NCI-H2171 treated with DMSO at 0.1 percent for 48 hours (cell line): ENCODE data around the gene IL17A.

Experiments
- DNase-seq: peaks from one replicate; lab custom pipeline; 2025; lab: John Stamatoyannopoulos, UW

The IL17A gene

GRCh38 chr6:52186075-52186474 is at the start of gene IL17A:
Gene IL17A, plus strand, starts transcription at chr6:52186375. Its CDS starts 57 bp downstream, at chr6:52186432.
- no peak for DNase-seq

- no peak for DNase-seq
Observed at GRCh38 chr6:52136934-52137467, 49.2 kb upstream of the IL17A start.

DNA sequence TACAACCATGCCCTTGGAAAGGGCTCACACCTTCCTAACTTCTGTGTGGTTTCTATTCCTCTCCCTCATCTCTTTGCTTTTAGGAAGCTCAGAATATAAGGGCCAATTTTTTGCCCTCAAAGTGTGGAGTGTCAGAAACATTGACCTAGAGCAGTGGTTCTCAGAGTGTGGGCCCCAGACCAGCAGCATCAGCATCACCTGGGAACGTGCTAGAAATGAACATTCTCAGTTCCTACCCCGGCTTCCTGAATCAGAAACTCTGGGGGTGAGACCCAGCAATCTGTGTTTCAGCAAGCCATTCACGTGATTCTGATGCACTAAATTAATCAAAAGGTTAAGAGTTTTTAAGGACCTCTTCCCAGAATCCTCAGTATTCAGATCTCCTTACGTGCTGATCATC is 47.9 kb upstream of the IL17A start:
- DNase-seq = no peak

DNA sequence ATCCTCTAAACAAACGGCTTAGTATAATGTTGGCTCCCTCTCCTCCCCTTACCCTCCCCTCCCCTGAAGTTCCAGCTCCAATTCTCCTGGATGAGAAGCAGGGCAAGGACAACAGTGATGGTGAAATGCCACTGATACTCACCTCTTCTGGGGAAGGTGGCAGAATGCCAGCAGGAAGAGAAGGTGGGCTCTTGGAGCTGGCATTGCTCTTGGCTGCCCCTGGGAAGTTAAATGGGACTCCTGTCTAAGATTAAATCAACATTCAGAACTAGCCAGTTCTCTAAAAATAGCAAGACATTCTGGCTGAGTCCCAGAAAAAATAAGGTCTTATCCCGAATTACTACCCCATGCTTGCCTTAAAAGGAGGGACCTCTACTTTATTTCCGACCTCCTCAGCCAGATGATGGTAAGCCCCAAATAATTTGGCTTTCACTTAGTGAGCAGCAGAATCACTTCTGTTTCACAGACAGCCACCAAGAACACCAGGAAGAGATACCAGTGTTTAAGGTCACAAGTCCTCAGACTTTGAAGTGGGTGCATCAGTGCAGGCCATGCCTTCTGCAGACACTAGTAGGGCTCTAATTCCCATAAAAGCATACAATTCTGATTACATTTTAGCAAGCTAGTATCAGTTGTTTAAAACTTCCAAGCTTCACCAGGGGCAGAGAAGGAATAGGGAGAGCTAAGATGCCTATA is 46.0 kb upstream of the IL17A start:
- no peak for DNase-seq

- DNase-seq = no peak
Observed at GRCh38 chr6:52141596-52141995, 44.6 kb upstream of the IL17A start.

GRCh38 chr6:52142556-52142955 is 43.6 kb upstream of the IL17A start:
- no peak for DNase-seq

GRCh38 chr6:52143551-52143950 is 42.6 kb upstream of the IL17A start:
- no peak for DNase-seq

DNA sequence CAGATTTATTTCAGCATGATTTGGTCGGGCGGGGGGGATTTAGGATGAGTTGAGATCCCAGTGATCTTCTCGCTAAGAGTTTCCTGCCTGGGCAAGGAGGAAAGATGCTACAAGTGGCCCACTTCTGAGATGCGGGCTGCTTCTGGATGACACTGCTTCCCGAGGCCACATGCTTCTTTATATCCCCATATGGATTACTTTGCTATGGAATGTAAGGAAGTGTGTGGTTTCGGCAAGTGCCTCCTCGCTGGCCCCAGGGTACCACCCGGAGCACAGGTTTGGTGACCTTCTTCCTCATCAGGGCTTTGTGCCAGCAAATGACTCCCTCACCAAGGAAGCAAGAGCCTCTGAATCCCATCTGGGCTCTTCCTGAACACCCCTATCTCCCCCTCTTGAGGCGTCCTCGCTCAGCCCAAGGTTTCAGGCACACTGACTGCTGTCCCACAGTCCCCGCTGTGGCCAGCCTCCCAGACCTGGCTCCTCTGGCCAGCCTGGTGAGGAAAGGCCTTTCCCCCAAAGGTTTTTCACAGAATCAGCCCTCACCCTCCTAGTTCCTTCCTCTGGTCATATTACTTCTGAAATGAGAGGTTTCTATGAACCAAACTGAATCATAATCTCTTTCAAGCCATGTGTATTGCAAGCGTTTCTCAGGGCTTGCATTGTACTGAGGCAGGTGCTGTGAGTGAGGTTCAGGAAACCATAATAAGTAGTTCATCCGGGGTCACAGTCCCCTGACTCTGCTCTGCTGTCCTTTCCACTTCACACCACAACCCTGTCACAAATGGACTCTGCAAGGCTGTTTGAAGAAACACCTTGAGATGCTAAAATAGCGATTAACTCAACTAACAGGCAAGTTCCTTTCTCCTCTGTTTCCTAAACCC is 41.7 kb upstream of the IL17A start:
- DNase-seq = no peak

- DNase-seq = no peak
Observed at GRCh38 chr6:52146851-52147445, 39.2 kb upstream of the IL17A start.

GRCh38 chr6:52149076-52149475 is 37.1 kb upstream of the IL17A start:
- DNase-seq = no peak

GRCh38 chr6:52149949-52150348 is 36.2 kb upstream of the IL17A start:
- no peak for DNase-seq

DNA sequence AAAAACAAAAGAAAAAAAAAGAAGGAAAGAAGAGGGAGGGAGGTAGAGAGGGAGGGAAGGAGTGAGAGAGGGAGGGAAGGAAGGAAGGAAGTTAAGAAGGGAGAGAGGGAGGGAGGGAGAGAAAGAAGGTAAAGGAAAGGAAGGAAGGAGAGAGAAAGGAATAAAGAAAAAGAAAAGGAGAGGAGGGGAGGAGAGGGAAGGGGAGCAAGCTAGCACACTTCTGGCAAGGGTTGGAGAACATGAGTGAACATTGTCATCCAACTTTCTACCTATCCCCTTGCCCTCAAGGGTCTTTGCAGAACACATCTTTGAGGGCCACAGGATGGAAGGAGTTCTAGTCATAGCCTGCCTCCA is 34.1 kb upstream of the IL17A start:
- no peak for DNase-seq

DNA sequence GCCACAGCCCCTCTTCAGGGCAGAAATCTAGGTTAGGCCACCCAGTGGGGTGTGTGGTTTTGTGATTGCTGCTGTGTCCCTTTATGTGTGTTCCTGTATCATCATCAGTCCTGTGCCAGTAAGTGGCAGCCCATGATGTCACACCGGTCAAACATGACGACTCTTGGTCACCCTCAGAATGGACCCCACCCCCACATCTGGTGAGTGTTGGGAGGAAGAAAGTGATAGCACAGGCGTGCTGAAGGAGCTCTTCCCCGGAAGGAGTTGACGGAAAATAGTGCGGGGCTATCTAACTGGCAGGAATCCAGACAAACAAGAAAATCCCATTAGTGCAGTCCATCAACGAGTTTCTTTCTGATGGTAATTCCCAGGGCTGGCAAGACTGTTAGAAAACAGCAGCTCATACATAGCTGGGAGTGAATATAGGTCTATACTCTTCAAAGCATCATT is 33.4 kb upstream of the IL17A start:
- no peak for DNase-seq

GRCh38 chr6:52154381-52154780 is 31.8 kb upstream of the IL17A start:
- DNase-seq = no peak

- no peak for DNase-seq
Observed at GRCh38 chr6:52155791-52156576, 30.2 kb upstream of the IL17A start.

DNA sequence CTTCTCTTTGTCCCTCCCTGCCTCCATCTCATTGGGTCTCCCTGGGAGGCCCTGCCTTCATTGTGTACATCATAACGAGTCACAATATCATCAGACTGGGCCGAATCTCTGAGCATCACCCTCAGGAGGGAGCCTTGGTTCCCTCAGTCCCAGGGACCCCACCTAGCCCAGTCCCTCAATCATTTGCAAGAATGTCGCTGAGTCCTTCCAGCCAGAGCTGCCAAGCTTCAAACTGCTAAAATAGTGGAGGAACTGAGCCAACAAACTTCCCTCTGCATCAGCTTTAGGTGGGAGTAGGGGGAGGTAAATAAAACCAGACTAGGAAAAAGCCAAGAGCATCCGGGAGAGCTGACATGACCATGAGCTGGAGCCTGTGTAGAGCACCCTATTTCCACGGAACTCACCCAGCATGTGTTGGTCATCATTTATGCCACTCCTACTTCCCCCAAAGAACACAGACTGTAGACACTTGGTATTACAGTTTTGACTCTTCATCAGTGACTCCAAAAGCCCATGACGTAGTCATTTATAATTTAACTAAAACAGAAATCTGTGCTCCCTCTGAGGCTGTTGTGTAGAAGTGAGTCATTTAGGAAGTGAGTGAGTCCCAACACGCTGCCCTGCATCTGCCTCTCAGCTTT is 28.8 kb upstream of the IL17A start:
- no peak for DNase-seq

DNA sequence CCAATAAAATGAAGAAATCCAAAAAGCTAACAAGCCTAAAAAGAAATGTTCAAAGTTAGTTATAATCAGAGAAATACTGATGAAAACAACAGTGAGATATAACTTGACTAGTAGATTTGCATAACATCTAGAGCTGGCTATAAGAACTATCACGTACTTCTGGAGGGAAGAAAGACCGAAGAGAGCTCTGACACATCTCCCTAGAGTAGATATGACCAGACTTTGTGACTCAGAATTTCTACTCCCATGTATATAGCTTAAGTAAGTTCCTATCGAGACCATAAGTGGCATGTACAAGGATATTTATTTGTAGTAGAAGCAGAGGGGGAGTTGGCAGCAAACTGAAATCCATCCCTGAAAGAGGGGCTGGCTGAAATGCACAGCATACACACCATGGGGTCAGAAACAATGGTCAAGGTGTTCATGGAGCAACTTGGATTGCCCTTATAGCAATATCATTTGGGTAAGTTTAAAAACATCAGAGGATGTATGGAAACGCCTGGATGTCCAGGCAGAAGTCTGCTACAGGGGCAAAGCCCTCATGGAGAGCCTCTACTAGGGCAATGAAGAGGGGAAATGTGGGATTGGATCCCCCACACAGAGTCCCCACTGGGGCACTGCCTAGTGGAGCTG is 25.6 kb upstream of the IL17A start:
- DNase-seq = no peak

GRCh38 chr6:52161689-52162438 is 24.3 kb upstream of the IL17A start:
- DNase-seq = no peak

GRCh38 chr6:52162940-52163908 is 23.0 kb upstream of the IL17A start:
- DNase-seq = peak; percentile 33
